ENCODE measurements around the gene PHACTR4. TPM values are rescaled to one million over a fixed set of nuclear protein-coding genes. Genes with fewer than 3 reads are reported as not detected.

PHACTR4 gene
- total and polyA plus RNA-seq, 2 of the 8 experiments (the other 6 are each of a cell fraction or from before 2014, with no cell fraction given), result 23.7 to 57.8 TPM

- TF ChIP-seq KDM1A (IDR thresholded peaks at IDR 0.05; ENCODE audit: borderline replicate concordance, low read length) (no peak), MAX (IDR thresholded peaks at IDR 0.05) (no peak)
Measured at GRCh38 chr1:28480308-28480707, 110.8 kb downstream of the PHACTR4 start (continued).

Measured in H1 (cell line).